PFSK-1 (cell line): Measurements from ENCODE around the gene PLCD4.

Experiments
- POLR2AphosphoS5 ChIP-seq: IDR thresholded peaks from 2 replicates; pipeline ENCODE4 v1.6.1; 2012; ENCODE audit warnings: low read depth, mild to moderate bottlenecking, control low read depth, low read length, moderate library complexity
- TAF1 ChIP-seq: IDR thresholded peaks from 2 replicates; pipeline ENCODE4 v1.6.1; 2012; ENCODE audit warnings: low read length, control low read depth, borderline replicate concordance; ENCODE audit not compliant: insufficient read depth
- TF ChIP-seq, protein P1 (sequence below), 2 experiments: IDR thresholded peaks; 2 replicates each; pipeline versions ENCODE4 v1.6.1 to v1.8.0; 2011 to 2012; ENCODE audit warnings: low read depth in 2 of 2, low read length in 2 of 2, control low read depth in 1 of 2, inconsistent platforms in 1 of 2, mild to moderate bottlenecking in 1 of 2, moderate library complexity in 1 of 2; ENCODE audit not compliant: insufficient read depth in 1 of 2

DNA sequence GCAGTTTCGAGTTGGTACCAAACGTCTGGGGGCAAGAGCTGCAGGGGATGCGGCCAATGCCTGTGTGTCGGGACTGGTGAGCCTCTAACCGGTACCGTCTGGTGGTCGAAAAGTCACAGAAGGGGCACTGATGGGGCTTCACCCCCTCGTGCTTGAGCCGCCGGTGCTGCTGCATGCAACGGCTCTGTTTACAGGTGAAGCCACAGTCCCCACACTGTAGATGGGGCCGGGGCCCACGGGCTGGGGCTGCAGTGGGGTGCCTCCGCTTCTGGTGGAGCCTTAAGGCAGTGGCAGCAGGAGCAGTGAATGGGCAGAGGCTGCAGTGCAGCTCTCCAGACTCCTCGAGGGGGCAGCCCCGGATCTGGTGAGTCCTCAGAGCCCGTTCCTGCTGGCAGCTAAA is 35.1 kb downstream of the PLCD4 start:
- TF ChIP-seq, protein P1, sequence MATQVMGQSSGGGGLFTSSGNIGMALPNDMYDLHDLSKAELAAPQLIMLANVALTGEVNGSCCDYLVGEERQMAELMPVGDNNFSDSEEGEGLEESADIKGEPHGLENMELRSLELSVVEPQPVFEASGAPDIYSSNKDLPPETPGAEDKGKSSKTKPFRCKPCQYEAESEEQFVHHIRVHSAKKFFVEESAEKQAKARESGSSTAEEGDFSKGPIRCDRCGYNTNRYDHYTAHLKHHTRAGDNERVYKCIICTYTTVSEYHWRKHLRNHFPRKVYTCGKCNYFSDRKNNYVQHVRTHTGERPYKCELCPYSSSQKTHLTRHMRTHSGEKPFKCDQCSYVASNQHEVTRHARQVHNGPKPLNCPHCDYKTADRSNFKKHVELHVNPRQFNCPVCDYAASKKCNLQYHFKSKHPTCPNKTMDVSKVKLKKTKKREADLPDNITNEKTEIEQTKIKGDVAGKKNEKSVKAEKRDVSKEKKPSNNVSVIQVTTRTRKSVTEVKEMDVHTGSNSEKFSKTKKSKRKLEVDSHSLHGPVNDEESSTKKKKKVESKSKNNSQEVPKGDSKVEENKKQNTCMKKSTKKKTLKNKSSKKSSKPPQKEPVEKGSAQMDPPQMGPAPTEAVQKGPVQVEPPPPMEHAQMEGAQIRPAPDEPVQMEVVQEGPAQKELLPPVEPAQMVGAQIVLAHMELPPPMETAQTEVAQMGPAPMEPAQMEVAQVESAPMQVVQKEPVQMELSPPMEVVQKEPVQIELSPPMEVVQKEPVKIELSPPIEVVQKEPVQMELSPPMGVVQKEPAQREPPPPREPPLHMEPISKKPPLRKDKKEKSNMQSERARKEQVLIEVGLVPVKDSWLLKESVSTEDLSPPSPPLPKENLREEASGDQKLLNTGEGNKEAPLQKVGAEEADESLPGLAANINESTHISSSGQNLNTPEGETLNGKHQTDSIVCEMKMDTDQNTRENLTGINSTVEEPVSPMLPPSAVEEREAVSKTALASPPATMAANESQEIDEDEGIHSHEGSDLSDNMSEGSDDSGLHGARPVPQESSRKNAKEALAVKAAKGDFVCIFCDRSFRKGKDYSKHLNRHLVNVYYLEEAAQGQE (IDR thresholded peaks at IDR 0.05; ENCODE audit: insufficient read depth in 1 of 2, low read depth in 2 of 2, low read length in 2 of 2), result no peak
- TF ChIP-seq TAF1 (no peak), POLR2AphosphoS5 (no peak)
